Thymus (tissue), 11 donors: ENCODE data around the gene FIZ1. TPM values are rescaled to one million over a fixed set of nuclear protein-coding genes. Genes with fewer than 3 reads are reported as not detected.

Experiments used
- DNase-seq, 9 donors: peaks; one replicate each; pipeline ENCODE4 v3.0.0-alpha.2; 2013; ENCODE audit warnings: low spot score in 9 of 9, low read depth in 6 of 9, missing footprints in 1 of 9
- H3K27ac ChIP-seq, 2 donors: one replicate each; pipeline ENCODE4 v1.5.1; 2013; ENCODE audit warnings: control low read depth in 1 of 2, low read depth in 1 of 2, low read length in 1 of 2, mild to moderate bottlenecking in 1 of 2, moderate library complexity in 1 of 2
- H3K27me3 ChIP-seq, 2 donors: one replicate each; pipeline ENCODE4 v1.5.1; 2013; ENCODE audit warnings: low read length in 1 of 2; ENCODE audit not compliant: control insufficient read depth in 2 of 2, insufficient read depth in 1 of 2
- H3K36me3 ChIP-seq, 2 donors: one replicate each; pipeline ENCODE4 v1.5.1; 2013; ENCODE audit warnings: low read length in 1 of 2, mild to moderate bottlenecking in 1 of 2, moderate library complexity in 1 of 2; ENCODE audit not compliant: control insufficient read depth in 2 of 2, insufficient read depth in 2 of 2
- H3K4me1 ChIP-seq, 2 donors: one replicate each; pipeline ENCODE4 v1.5.1; 2013; ENCODE audit warnings: low read length in 2 of 2; ENCODE audit not compliant: control insufficient read depth in 2 of 2, insufficient read depth in 2 of 2
- H3K4me3 ChIP-seq, 2 donors: one replicate each; pipeline ENCODE4 v1.5.1; 2013; ENCODE audit warnings: low read length in 2 of 2, control low read depth in 1 of 2, mild to moderate bottlenecking in 1 of 2
- H3K9me3 ChIP-seq, 2 donors: one replicate each; pipeline ENCODE4 v1.5.1; 2013; ENCODE audit warnings: low read length in 1 of 2, mild to moderate bottlenecking in 1 of 2; ENCODE audit not compliant: control insufficient read depth in 2 of 2, insufficient read depth in 1 of 2
- whole genome bisulfite sequencing: extraction: QIAGEN DNeasy Blood & Tissue Kit; methylation state at CpG from one replicate; pipeline ENCODE4 v1.1.7; 2013; 5-methylcytosine and 5-hydroxymethylcytosine counted together
- polyA plus RNA-seq: library from polyadenylated mRNA; stranded (reverse); fragments of 200-250 nt; gene quantifications from one replicate; pipeline ENCODE4 v1.2.3, GENCODE V29; 2013
- total RNA-seq: library from RNA; stranded (reverse); fragments of 120-200 nt; gene quantifications from one replicate; pipeline ENCODE4 v1.2.4, GENCODE V29; 2013
- donor health status: healthy.

The FIZ1 gene
- total and polyA plus RNA-seq, 2 donors, result 4.6 to 11.9 TPM

DNA sequence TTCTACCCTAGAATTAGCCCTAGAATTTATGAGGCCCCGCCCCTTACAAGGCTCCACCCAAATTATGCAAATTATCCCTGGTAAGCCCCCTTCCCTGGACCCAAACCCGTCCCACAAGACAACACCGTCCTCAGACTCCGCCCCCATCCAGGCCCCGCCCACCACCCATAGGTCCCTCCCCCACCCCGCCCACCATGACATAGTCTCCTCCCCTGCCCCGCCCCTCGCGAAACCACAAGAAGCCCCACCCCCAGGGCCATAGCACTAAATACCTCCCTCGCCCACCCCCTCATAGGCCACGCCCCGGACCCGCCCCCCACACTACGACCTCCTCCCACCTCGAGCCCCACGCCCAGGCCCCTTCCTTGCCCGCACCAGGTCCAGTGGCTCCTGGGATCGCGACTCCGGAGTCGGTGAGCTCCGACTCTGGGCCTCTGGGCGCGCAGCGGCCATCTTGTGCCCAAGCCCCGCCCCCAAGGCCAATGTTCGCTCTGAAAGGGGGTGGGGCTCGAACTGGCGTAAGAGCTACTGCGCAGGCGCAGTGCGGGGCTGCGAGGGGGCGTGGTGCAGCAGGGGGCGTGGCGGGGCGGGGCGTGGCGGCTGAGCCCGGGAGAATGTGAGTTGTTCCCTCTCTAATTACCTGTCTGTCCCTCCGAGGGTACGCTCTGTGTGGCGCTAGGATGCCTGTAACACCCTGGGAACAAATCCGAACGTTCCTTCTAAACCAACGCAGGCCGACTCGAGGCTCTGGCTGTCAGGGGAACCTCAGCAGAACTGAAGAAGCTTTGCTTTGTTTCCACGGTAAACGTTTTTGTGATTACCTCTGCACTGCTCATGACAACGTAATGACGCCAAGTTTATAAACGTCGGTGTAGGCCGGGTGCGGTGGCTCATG lies 25.0 kb upstream of the FIZ1 start, which contains the start of gene ZNF784:
Gene ZNF784 (minus strand): TSS at position 458 of the 895 bp plus-strand sequence. CDS start 5 bp downstream, at position 453.
- peaks cover 13 to 39% of the 10 kb centered on the region in 2 donors for H3K4me1 ChIP-seq

DNA sequence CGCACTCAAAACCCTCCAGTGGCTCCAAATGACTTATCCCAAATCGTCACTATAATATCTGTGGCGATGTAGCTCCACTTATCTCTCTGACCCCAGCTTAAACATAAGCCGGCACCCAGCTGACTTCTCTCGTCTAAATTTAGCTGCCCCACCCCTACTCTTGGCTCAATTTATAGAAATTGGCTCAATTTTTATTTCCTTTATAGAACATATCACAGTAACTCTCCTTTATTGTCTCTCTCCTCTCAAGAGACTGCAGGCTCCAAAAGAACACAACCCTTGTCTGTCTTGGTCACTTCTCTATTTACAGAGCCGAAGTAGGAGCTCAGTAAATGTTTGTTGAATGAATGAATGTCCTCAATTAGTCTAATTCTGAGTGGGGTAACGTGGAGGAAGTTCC lies 24.2 kb upstream of the FIZ1 start:
- Histone ChIP-seq H3K4me1 (peaks cover 13 to 39% of the 10 kb centered on the region in 2 donors), H3K27me3 (no peaks in the 10 kb centered on the region), H3K4me3 (no peak overlapping the region), H3K27ac (peak overlapping the region in 1 of 2 donors; percentile 33), H3K36me3 (peaks cover 7 to 12% of the 10 kb centered on the region in 2 donors), H3K9me3 (no peaks in the 10 kb centered on the region)
- WGBS, result 96% methylated on average over 7 of the region's 7 CpGs
- no peak for DNase-seq

More for the DNA sequence above, 25.0 kb upstream of the FIZ1 start, which contains the start of gene ZNF784:
- Histone ChIP-seq H3K4me3 (peak within 1 kb of the TSS; percentile 61 to 65), H3K27me3 (no peaks in the 10 kb centered on the region), H3K9me3 (no peaks in the 10 kb centered on the region), H3K27ac (peak within 1 kb of the TSS; percentile 95 to 99), H3K36me3 (peaks cover 7 to 12% of the 10 kb centered on the region in 2 donors)
- DNase-seq, result peak in 8 of 9 donors; percentile 80 to 95 (median 88)
- WGBS, result under 1% methylated on average over 56 of the region's 56 CpGs

DNA sequence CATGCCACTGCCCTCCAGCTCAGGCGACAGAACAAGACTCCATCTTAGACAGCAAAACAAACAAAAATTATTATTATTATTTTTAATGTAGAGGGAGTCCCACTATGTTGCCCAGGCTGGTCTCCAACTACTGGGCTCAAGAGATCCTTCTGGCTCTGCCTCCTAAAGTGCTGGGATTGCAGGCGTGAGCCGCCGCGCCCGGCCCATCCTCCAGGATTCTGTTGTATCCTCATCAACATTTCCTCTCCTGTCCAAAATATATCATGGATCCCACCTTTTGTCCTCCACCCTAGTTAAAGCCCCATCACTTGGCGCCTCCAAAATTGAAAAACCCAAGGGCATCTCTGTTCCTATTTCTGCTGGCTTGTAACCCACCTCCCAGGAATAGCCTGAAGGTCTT lies 23.8 kb upstream of the FIZ1 start:
- Histone ChIP-seq H3K4me3 (no peak overlapping the region), H3K27ac (no peak overlapping the region)

DNA sequence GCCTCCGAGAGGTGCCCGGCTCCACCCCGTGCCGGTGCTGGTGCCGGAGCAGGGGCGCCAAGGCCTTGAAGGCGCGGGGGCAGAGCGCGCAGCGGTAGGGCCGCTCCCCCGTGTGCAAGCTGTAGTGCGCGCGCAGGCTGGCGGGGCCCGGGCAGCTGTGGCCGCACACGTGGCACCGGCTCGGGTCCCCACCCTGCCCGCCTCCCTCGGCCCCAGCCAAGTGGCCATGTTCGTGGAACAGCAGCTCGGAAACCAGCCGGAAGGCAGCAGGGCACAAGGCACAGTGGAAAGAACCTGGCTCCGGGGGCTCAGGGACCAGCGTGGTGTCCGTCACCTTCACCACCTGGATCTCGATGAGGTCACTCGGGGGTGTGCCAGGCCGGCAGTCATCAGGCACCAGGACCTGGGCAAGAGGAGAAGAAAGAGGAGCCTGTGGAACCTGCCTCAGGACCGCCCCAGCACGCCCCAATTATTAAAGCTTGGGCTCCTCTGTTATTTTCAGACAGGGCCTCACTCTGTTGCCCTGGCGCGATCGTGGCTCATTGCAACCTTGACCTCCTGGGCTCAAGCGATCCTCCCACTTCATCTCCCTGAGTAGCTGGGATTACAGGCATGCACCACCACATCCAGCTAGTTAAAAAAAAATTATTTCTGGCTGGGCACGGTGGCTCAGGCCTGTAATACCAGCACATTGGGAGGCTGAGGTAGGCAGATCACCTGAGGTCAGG lies 23.1 kb upstream of the FIZ1 start:
- H3K4me1 ChIP-seq, result peaks cover 13 to 39% of the 10 kb centered on the region in 2 donors
- DNase-seq, result no peak
- no peaks in the 10 kb centered on the region for H3K9me3 ChIP-seq
- H3K36me3 ChIP-seq, result peaks cover 10 to 17% of the 10 kb centered on the region in 2 donors
- H3K27ac ChIP-seq, result no peak overlapping the region
- 98% methylated on average over 40 of the region's 40 CpGs for WGBS
- no peak overlapping the region for H3K4me3 ChIP-seq
- no peaks in the 10 kb centered on the region for H3K27me3 ChIP-seq

More for the DNA sequence above, 23.8 kb upstream of the FIZ1 start:
- no peaks in the 10 kb centered on the region for H3K27me3 ChIP-seq
- 98% methylated on average over 7 of the region's 7 CpGs for WGBS
- no peak for DNase-seq
- peaks cover 7 to 12% of the 10 kb centered on the region in 2 donors for H3K36me3 ChIP-seq
- peaks cover 13 to 39% of the 10 kb centered on the region in 2 donors for H3K4me1 ChIP-seq
- no peaks in the 10 kb centered on the region for H3K9me3 ChIP-seq

- no peaks in the 10 kb centered on the region for H3K9me3 ChIP-seq
- H3K27ac ChIP-seq, result no peak overlapping the region
- WGBS, result 98% methylated on average over 55 of the region's 55 CpGs
- H3K4me3 ChIP-seq, result no peak overlapping the region
- DNase-seq, result no peak
- H3K36me3 ChIP-seq, result peaks cover 15 to 21% of the 10 kb centered on the region in 2 donors
- no peaks in the 10 kb centered on the region for H3K27me3 ChIP-seq
- H3K4me1 ChIP-seq, result peaks cover 12 to 36% of the 10 kb centered on the region in 2 donors
Observed at GRCh38 chr19:55621673-55622231, 22.4 kb upstream of the FIZ1 start.

DNA sequence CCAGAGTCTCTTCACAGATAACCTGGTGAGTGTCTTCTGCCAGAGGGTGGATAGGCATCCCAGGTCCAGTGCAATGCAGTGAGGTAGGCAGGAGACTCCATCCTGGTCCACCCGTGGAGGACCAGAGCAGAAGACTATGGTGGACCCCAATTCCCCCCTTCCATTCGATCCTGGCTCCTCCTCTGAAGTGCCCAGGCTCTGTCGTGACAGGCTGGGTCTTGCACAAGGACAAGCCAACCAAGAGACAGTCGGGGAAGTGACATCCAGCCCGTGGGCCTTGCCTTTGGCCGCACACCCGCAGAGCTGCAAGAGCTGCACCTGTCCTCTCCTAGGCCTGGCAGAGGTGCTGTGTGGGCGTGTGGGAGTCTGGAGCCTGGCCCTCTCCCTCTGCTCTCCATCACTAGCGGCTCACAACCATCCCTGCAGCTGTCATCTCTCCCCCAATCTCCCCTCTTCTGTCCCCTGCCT lies 21.9 kb upstream of the FIZ1 start:
- no peak overlapping the region for H3K4me3 ChIP-seq
- no peak overlapping the region for H3K27ac ChIP-seq
- no peak for DNase-seq
- H3K9me3 ChIP-seq, result no peaks in the 10 kb centered on the region
- H3K36me3 ChIP-seq, result peaks cover 20 to 26% of the 10 kb centered on the region in 2 donors
- WGBS, result 94% methylated on average over 9 of the region's 9 CpGs
- no peaks in the 10 kb centered on the region for H3K27me3 ChIP-seq
- peaks cover 6 to 31% of the 10 kb centered on the region in 2 donors for H3K4me1 ChIP-seq

DNA sequence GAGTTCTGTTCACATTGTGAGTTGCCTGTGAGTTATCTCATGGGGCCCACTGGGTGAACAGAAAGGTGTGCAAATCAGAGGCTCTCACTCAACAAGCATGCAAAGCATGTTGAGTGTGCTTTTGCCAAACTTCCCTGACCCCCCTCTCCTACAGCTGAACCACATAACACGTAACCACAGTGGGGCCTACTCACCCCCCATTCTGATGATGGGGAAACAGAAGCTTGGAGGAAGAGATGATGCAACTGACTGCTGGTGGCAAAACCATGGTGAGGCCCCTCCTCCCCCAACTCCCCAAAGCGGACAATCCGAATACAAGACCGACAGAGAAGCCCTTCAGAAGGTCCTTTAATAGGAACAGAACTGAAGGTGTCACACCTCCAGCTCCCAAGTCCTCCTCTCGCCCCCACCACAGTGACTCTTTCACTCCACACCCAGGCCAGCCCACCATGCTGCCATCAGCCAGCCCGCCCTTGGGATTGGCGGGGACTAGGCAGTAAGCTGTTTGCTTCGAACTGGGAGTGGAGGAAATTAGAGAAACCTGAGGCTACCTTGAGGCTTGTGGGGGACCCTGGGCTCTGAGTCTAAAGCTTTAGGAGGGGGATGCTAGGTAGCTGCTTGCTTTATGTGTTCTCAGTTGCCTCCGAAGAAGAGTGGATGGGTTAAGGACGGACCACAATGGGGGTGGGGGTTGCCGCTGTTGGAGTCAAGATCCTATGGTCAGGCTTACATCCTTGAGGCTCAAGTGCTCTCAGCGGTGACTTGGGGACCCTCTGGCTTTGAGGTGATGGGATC lies 21.3 kb upstream of the FIZ1 start:
- DNase-seq, result peak in 1 of 9 donors; percentile 57
- H3K27me3 ChIP-seq, result no peaks in the 10 kb centered on the region
- H3K4me1 ChIP-seq, result peaks cover 5 to 27% of the 10 kb centered on the region in 2 donors
- no peak overlapping the region for H3K27ac ChIP-seq
- peaks cover 20 to 32% of the 10 kb centered on the region in 2 donors for H3K36me3 ChIP-seq
- WGBS, result 84% methylated on average over 12 of the region's 12 CpGs
- no peak overlapping the region for H3K4me3 ChIP-seq
- H3K9me3 ChIP-seq, result no peaks in the 10 kb centered on the region

DNA sequence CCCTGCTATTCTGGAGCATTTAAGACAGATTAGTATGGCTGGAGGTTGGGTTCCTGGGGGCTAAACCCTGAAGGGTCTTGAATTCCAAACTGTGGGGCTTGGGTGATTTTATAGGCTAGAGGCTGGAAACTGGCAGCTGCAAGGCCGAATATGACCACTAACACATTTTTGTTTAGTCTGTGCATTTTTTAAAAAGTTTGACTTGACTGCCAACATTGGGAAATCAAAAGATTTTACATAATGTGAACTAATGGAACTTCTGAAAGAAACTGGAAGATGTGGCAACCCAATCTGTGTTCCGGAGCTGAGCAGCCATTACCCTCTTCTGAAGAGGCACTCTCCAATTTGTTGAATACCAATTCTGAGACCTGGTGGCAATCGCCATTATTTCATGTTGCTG lies 20.0 kb upstream of the FIZ1 start:
- 95% methylated on average over 3 of the region's 3 CpGs for WGBS
- H3K36me3 ChIP-seq, result peaks cover 20 to 45% of the 10 kb centered on the region in 2 donors
- no peak overlapping the region for H3K27ac ChIP-seq
- H3K4me3 ChIP-seq, result no peak overlapping the region
- no peak for DNase-seq
- H3K27me3 ChIP-seq, result no peaks in the 10 kb centered on the region
- peaks cover 5 to 20% of the 10 kb centered on the region in 2 donors for H3K4me1 ChIP-seq
- H3K9me3 ChIP-seq, result no peaks in the 10 kb centered on the region
